Testis (tissue), 2 donors: Measurements from ENCODE around the gene RNASE7.

ENCODE experiments used
- CTCF ChIP-seq, 3 experiments: fragments of 450-650 bp in 2 of 3; fragments of 200-600 bp in 1 of 3; sonication (generic) in 1 of 3; IDR thresholded peaks; one replicate each; pipeline ENCODE4 v1.5.1; 2016 to 2019; ENCODE audit warnings: antibody characterized with exemption in 3 of 3, mild to moderate bottlenecking in 2 of 3, moderate library complexity in 1 of 3
- POLR2A ChIP-seq: fragments of 450-650 bp; IDR thresholded peaks from one replicate; pipeline ENCODE4 v1.6.1; 2017; ENCODE audit warnings: antibody characterized with exemption, mild to moderate bottlenecking, moderate library complexity

- TF ChIP-seq CTCF (IDR thresholded peaks at IDR 0.05) (no peak), POLR2A (no peak)
These were observed 8.4 kb downstream of the RNASE7 start for GRCh38 chr14:21050597-21050996.
